Hypothalamus (tissue), 51 donors: Measurements from ENCODE around the gene CD300C.
"Not testable (repeated sequence)": the region's sequence is repeated elsewhere in the genome, so short reads cannot be mapped to it uniquely, and the experiment has no call there.

Source experiments
- DNase-seq, 51 donors: peaks; one replicate each; lab custom pipeline; 2025; lab: John Stamatoyannopoulos, UW

CD300C gene

GRCh38 chr17:74565126-74565525 lies 19.2 kb upstream of the CD300C start:
- no peak for DNase-seq

- no peak for DNase-seq
Measured at GRCh38 chr17:74563358-74563757, 17.4 kb upstream of the CD300C start.

- no peak for DNase-seq
Measured at GRCh38 chr17:74561586-74561985, 15.7 kb upstream of the CD300C start.

- no peak for DNase-seq
Measured at GRCh38 chr17:74558882-74559519, 13.1 kb upstream of the CD300C start.

GRCh38 chr17:74558402-74558801 lies 12.5 kb upstream of the CD300C start:
- not testable (repeated sequence) for DNase-seq

- no peak for DNase-seq
Measured at GRCh38 chr17:74555427-74555940, 9.6 kb upstream of the CD300C start.

- DNase-seq = no peak
Measured at GRCh38 chr17:74554909-74555308, 9.0 kb upstream of the CD300C start.

GRCh38 chr17:74552037-74552436 lies 6.1 kb upstream of the CD300C start:
- no peak for DNase-seq

GRCh38 chr17:74550602-74551001 lies 4.7 kb upstream of the CD300C start:
- DNase-seq = no peak

- no peak for DNase-seq
Measured at GRCh38 chr17:74549343-74549742, 3.4 kb upstream of the CD300C start.

GRCh38 chr17:74547736-74548135 lies 1.8 kb upstream of the CD300C start:
- DNase-seq = no peak

- no peak for DNase-seq
Measured at GRCh38 chr17:74547264-74547663, 1.3 kb upstream of the CD300C start.

- DNase-seq = no peak
Measured at GRCh38 chr17:74546586-74546985, 671 bp upstream of the CD300C start.

GRCh38 chr17:74544991-74545842 lies 698 bp downstream of the CD300C start:
- DNase-seq = no peak

GRCh38 chr17:74543891-74544760 lies 1.8 kb downstream of the CD300C start:
- DNase-seq = no peak

- DNase-seq = no peak
Measured at GRCh38 chr17:74543406-74543805, 2.5 kb downstream of the CD300C start.

GRCh38 chr17:74542727-74543383 lies 3.1 kb downstream of the CD300C start:
- DNase-seq = no peak

- no peak for DNase-seq
Measured at GRCh38 chr17:74542166-74542565, 3.7 kb downstream of the CD300C start.

GRCh38 chr17:74541176-74542111 lies 4.5 kb downstream of the CD300C start:
- DNase-seq = no peak
